Motor neuron (in vitro differentiated cells): ENCODE data around the gene PNMA6E. TPM values are rescaled to one million over a fixed set of nuclear protein-coding genes. Genes with fewer than 3 reads are reported as not detected.

Source experiments
- ATAC-seq, 8 experiments: fragments of 200-7000 bp; cut with Tn5 transposase; replicated peaks in 6 of 8; 2 replicates each; pipeline ENCODE4 v1.8.0; 2021; ENCODE audit warnings: mild to moderate bottlenecking in 8 of 8, moderate library complexity in 8 of 8
- H3K27ac ChIP-seq, 2 donors: fragments of 250-450 bp; sonication (Bioruptor Pico); 2 replicates each; pipeline ENCODE4 v1.9.0; 2021; ENCODE audit warnings: antibody characterized with exemption in 2 of 2, mild to moderate bottlenecking in 2 of 2, moderate library complexity in 1 of 2
- H3K4me1 ChIP-seq, 2 donors: fragments of 250-450 bp; sonication (Bioruptor Pico); replicated peaks in 1 of 2; 2 replicates each; pipeline ENCODE4 v1.6.1; 2021; ENCODE audit warnings: antibody characterized with exemption in 2 of 2, mild to moderate bottlenecking in 2 of 2, moderate library complexity in 1 of 2
- H3K4me3 ChIP-seq, 5 donors: fragments of 250-450 bp; sonication (Bioruptor Pico); 2 replicates each; pipeline ENCODE4 v1.9.0; 2021; ENCODE audit warnings: antibody characterized with exemption in 5 of 5, mild to moderate bottlenecking in 5 of 5, moderate library complexity in 4 of 5
- WGBS, 10 experiments: fragments of 450-650 bp; shearing (Covaris generic); methylation state at CpG; one replicate each; pipeline ENCODE4 v1.0.0; 2022; 5-methylcytosine and 5-hydroxymethylcytosine counted together
- in situ Hi-C, 9 experiments: fragments of 400-800 bp; cut with MboI; loops; one replicate each; pipeline ENCODE4 v1.15.0; 2021; ENCODE audit warnings: low sequenced_read_pairs in 9 of 9, low pct_unique_long_range_greater_than_20kb in 2 of 9; ENCODE audit not compliant: unreplicated experiment in 9 of 9
- total RNA-seq, 8 experiments: library from RNA; unstranded; fragments of 300-600 nt; gene quantifications; 2 replicates each; pipeline versions ENCODE4 v1.2.3 to v1.2.4, GENCODE V29; 2022

PNMA6E gene
- total RNA-seq, 8 experiments from 2014 or later = 0.05 to 0.87 (median 0.19) TPM; not detected in 2

DNA sequence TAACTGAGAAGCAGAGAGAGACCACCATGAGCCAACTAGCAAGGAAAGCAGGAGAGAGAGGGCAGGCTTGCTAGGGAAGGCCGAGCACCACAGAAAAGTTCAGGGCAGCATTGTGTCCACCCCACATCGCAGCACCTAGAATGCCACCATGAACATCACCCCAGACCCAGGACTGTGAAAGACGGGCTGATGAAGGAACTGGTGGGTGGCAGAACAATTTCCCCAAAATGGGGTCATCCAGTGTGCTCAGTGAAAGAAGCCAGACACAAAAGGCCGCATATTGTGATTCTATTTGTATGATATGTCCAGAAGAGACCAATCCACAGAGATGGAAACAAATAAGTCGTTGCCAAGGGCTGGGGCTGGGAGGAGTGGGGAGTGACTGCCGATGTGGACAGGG lies 16.8 kb downstream of the PNMA6E start:
- no peak overlapping the region for H3K27ac ChIP-seq
- ATAC-seq = no peak
- in situ Hi-C loops = no loop called here
- H3K4me1 ChIP-seq = peaks cover 6 to 9% of the 10 kb centered on the region in 2 donors
- 20 to 90% methylated on average over 2 to 3 of the region's 6 CpGs; no CpG with 5 or more reads in 8 of the 10 experiments for WGBS, 10 experiments
- H3K4me3 ChIP-seq = no peak overlapping the region

DNA sequence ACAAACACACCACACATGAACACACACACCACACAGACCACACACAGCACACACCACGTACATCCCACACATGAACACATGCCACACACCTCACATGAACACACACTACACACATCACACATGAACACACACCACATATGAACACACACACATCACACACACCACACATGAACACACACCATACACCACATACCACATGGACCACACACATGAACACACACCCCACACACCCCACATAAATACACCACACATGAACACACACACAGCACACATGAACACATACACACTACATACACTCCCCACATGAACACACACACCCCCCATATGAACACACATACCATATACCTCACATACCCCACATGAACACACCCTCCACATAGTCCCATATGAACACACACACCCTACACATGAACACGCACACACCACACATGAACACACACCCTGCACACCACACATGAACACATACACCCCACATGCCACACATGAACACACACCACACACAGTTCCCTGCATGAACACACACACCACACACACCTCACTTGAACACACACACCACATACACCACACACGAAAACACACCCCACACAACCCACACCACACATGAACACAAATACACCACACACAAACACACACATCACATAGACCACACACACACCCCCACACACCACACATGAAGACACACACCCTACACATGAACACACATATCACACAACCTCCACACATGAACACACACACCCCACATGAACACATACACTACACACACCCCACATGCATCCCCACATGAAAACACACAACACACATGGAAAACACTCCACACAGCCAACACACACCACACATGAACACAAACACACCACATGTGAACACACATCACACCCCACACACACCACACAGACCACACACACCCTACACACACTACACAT lies 18.3 kb downstream of the PNMA6E start:
- Histone ChIP-seq H3K27ac (no peak overlapping the region), H3K4me3 (no peak overlapping the region), H3K4me1 (peaks cover 6 to 9% of the 10 kb centered on the region in 2 donors)
- in situ Hi-C loops = no loop called here
- 17 to 100% (median 36%) methylated on average over 1 to 2 of the region's 3 CpGs; no CpG with 5 or more reads in 6 of the 10 experiments for whole genome bisulfite sequencing, 10 experiments
- no peak for ATAC-seq

DNA sequence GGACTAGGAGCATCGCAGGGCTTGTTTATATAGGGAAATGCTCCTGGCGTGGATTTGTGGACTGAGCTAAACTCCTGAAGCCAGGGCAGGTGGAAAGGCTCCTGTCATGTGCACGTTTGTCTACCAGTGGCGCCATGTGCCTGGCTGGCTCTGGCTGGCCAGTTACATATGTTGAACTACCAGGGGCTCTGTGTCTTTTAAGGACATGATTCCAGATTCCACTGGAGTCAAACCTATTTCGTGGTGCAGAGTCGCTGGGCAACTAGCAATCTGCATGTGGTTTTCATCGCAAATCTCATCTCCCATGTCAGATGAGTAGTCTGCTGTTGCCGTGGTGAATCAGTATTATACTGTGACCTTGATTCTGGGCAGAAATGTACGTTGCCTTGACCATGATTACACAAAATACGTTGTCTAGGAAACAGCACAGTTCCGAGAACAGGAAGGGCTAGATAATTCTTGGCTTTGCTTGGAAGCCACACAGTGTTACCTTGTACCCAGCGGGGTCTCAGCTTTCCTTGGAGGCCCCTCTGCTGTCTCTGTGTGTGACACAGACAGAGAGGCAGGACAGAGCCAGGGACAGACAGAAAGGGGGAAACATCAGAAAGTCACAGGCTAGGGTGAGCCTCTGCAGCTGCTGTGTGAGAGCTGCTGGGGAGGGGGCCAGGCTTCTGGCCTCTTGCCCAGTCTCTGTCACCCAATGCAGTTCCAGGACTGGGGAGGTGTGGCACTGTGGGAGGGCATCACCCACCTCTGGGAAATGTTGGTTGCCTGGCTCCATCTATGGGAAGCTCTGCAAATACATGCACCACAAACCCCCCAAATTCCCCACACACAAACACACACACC lies 19.2 kb downstream of the PNMA6E start:
- Histone ChIP-seq H3K27ac (peak overlapping the region; percentile 39 to 51), H3K4me1 (peaks cover 6 to 9% of the 10 kb centered on the region in 2 donors), H3K4me3 (no peak overlapping the region)
- in situ Hi-C loops = no loop called here
- peak; percentile 88 to 94 (median 92) for ATAC-seq
- 0 to 28% (median 7%) methylated on average over 1 to 9 of the region's 12 CpGs; no CpG with 5 or more reads in 5 of the 10 experiments for WGBS, 10 experiments

DNA sequence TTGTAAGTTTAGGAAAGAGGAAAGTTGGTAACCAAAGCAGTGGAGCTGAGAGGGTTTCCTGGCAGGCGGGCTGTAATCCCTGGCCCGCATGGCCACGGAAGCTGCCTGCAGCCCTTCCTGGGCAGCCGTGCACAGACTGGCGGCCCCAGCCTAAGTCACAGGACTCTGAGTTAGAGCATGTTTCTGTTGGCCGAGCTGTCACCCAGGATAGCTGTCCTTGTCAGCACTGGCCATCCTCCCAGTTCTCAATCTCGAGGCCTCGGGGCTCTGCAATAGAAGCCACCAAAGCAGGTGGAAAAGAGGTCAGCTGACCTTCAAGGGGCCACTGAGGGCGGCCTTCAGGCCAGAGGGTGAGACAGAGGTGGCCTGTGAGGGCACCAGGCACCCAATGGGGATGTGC lies 20.5 kb downstream of the PNMA6E start:
- Histone ChIP-seq H3K4me3 (no peak overlapping the region), H3K27ac (no peak overlapping the region), H3K4me1 (peaks cover 6 to 9% of the 10 kb centered on the region in 2 donors)
- ATAC-seq = peak in 1 of 8 experiments; percentile 20
- WGBS, 10 experiments = 53% methylated on average over 6 of the region's 9 CpGs; no CpG with 5 or more reads in 9 of the 10 experiments
- in situ Hi-C loops = no loop called here

DNA sequence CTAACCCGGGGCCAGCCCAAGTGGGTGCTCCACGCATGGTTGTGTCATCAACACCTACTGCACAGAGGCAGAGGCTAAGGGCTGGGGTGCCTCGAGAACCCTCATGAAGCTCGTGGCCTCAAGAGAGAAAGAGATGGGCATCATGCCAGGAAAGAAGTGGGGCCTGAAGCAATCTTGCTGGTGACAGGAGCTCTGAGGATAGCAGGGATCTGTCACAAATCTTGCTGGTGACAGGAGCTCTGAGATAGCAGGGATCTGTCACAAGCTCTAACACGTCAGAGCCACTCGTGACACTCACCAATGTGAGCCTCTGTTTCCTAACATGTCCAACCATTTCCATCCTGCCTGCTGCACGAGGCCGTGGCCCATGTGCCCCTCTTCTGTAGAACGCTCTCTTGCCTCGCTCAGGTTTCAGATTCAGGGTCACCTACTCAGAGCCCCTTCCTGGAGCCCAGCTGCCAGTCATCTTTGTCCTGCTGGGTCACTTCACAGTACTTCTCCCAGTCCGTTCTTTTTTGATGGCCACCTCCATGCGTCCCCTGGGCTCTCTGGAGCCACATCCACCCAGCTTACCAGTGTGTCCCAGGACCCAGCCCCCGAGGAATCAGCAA lies 21.1 kb downstream of the PNMA6E start:
- H3K27ac ChIP-seq = no peak overlapping the region
- ATAC-seq = no peak
- in situ Hi-C loops = no loop called here
- no peak overlapping the region for H3K4me3 ChIP-seq
- WGBS, 10 experiments = 55% methylated on average over 5 of the region's 13 CpGs; no CpG with 5 or more reads in 9 of the 10 experiments
- peaks cover 6 to 9% of the 10 kb centered on the region in 2 donors for H3K4me1 ChIP-seq

DNA sequence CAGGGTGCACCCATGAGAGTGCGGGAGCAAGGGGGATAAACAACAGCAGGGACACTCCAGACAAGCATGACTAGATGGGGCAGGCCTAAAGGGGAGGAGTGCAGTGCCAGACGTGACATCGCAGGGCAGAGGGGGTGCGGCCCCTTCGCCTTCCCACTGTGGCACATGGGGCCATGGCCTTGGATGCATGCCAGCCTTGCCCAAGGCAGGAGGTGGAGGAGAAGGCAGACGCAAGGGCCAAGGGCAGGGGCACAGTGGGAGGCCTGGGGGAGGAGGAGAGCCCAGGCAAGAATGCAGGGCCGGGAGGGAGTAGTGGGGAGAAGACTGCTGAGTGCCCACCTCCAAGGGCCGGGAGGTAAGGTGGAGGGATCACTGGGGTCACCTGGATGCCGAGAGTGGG lies 21.6 kb downstream of the PNMA6E start:
- ATAC-seq = no peak
- 67% methylated on average over 1 of the region's 9 CpGs; no CpG with 5 or more reads in 9 of the 10 experiments for WGBS, 10 experiments
- Histone ChIP-seq H3K4me3 (no peak overlapping the region), H3K4me1 (peaks cover 6 to 9% of the 10 kb centered on the region in 2 donors), H3K27ac (no peak overlapping the region)
- in situ Hi-C loops = no loop called here

DNA sequence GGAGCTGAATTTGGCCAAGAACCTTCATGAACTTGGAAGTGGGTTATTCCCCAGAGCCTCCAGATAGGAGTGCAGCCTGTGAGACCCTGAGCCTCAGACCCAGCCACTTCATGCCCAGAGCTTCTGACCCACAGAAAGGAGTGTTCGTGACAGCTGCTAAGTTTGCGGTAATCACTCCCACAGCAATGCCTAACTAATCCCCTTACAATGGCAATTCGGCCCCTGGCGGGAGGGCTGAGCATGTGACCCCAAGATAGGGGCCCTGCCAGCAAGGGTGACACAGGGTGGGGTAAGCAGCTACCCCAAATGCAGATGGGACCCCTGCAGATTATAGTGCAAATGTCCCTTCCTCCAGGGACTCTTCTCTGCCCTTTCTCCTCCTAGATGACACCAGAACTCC lies 22.5 kb downstream of the PNMA6E start:
- Histone ChIP-seq H3K4me1 (peaks cover 6 to 9% of the 10 kb centered on the region in 2 donors), H3K4me3 (no peak overlapping the region), H3K27ac (no peak overlapping the region)
- no peak for ATAC-seq
- WGBS, 10 experiments = no CpG with 5 or more reads among the region's 4 CpGs
- in situ Hi-C loops = no loop called here

DNA sequence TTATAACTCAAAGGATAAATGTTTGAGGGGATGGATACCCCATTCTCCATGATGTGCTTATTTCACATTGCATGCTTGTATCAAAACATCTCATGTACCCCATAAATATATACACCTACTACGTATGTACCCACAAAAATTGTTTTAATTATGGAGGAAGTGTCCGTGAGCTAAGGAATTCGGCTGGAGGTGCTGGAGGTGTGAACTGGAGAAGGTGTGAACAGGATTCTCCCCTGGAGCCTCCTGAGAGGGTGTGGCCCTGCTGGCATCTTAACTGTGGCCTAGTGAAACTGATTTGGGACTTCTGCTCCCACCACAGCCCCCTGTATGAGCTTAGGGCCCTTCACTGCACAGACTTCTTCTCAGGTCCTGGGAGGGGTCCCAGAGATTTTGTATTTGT lies 23.4 kb downstream of the PNMA6E start:
- in situ Hi-C loops = no loop called here
- Histone ChIP-seq H3K27ac (no peak overlapping the region), H3K4me3 (no peak overlapping the region), H3K4me1 (peaks cover 6 to 9% of the 10 kb centered on the region in 2 donors)
- ATAC-seq = no peak
- 28 to 100% methylated on average over 1 to 3 of the region's 3 CpGs; no CpG with 5 or more reads in 8 of the 10 experiments for WGBS, 10 experiments

DNA sequence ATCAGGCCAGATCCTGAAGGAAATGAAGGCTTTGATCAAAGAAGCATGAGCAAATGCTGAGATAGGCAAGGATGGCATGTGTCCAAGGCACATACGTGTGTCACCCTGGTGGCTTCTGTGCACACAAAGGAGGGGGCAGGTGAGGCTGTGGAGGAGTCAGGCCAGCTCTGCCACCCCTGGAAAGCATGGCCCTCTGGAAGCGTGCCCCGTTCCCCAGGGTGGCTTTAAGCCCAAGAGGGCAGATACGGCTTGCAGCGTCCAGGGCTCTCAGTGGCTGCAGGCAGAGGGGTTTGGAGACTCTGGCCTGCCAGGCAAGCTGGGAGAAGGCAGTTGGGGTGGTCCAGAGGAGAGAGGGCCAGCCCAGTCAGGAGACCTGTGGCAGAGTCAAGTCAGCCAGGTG lies 25.6 kb downstream of the PNMA6E start:
- Histone ChIP-seq H3K4me3 (no peak overlapping the region), H3K4me1 (no peaks in the 10 kb centered on the region), H3K27ac (no peak overlapping the region)
- ATAC-seq = no peak
- in situ Hi-C loops = no loop called here
- 38% methylated on average over 3 of the region's 5 CpGs; no CpG with 5 or more reads in 9 of the 10 experiments for WGBS, 10 experiments

DNA sequence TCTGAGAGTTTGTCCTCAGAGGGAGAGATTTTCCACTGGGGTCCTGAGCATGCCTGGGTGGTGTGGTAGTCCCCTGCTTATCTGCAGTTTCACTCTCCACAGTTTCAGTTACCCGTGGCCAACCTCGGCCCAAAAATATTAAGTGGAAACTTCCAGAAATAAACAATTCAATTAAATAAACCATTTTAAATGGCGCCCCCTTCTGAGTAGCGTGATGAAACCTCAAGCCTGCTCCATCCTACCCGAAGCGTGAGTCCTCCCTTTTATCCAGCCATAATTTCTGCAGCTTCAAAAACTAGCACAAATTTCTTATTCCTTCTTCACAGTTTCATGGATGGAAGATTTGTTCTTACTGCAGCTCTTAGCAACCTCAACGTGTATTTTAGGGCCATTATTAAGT lies 26.7 kb downstream of the PNMA6E start:
- Histone ChIP-seq H3K4me1 (no peaks in the 10 kb centered on the region), H3K27ac (no peak overlapping the region), H3K4me3 (no peak overlapping the region)
- in situ Hi-C loops = no loop called here
- no peak for ATAC-seq
- WGBS, 10 experiments = 24 to 100% (median 57%) methylated on average over 2 to 7 of the region's 7 CpGs; no CpG with 5 or more reads in 5 of the 10 experiments

DNA sequence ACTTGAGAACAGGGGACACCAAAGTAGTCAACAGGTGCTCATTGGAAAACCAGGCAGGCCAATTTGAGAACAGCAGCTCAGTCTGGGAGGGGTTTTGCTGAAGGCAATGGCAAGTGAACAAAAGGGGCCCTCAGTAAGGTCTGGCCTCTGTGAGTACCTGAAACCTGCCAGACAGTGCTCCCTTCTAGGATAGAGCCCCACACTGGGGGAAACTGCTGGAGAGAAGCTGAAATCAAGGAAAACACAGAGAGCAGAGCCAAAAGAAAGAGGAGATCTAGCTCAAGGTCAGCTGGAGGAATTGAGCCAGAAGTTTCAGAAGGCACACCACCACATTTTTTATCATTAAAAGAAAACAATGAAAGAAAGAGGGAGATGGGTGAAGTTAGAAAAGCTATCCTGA lies 28.2 kb downstream of the PNMA6E start:
- in situ Hi-C loops = no loop called here
- no peaks in the 10 kb centered on the region for H3K4me1 ChIP-seq
- ATAC-seq = no peak
- no peak overlapping the region for H3K4me3 ChIP-seq
- H3K27ac ChIP-seq = no peak overlapping the region

DNA sequence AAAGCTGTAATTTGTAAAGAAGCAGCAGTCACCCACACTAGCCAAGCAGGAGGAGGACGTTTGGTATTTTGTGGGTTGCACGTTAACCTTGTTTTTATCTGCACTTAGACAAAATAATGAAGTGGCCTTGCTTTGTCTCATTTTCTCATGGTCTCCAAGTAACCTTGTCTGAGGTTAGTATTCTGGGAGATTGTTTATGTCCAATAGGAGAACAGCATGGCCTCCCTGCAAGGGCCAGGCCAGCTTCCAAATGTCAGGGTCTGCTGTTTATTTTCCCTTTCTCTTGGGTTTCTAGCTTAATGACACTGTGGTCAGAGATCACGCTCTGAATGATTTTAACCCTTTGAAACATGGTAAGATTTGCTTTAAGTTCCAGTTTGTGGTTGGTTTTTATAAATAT lies 29.9 kb downstream of the PNMA6E start:
- 6 to 40% (median 25%) methylated on average over 1 to 3 of the region's 3 CpGs; no CpG with 5 or more reads in 4 of the 10 experiments for WGBS, 10 experiments
- H3K4me3 ChIP-seq = no peak overlapping the region
- in situ Hi-C loops = no loop called here
- no peak overlapping the region for H3K27ac ChIP-seq
- peak in 1 of 8 experiments; percentile 30 for ATAC-seq
- H3K4me1 ChIP-seq = no peaks in the 10 kb centered on the region
